ENCODE data around the gene PRAMEF4.
"Not testable (repeated sequence)": the region's sequence is repeated elsewhere in the genome, so short reads cannot be mapped to it uniquely, and the experiment has no call there.

PRAMEF4 gene

DNA sequence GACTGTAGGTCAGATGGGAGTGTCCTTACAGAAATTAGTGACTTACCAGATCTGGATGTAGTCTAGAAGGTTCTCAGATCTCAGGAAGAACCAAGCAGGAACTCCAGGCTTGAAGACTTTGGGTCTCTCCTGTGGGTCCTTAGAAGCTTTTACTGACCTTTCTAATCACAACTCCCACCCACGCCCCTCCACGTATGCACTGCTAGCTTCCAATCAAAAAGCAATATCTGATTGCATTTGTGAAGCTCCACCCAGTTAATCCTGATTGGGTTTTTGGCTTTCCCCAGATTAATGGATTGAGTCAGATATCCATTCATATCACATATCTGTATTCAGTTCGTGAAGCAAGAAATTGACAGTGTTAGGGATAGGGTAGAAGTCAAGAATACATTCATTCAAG is at the start of gene PRAMEF4:
TSS of gene PRAMEF4 (minus strand) at position 101 of the 400 bp plus-strand sequence. CDS start 2,807 bp downstream, outside the sequence.
- not testable (repeated sequence) for H3K27ac ChIP-seq, H3K4me3 ChIP-seq

DNA sequence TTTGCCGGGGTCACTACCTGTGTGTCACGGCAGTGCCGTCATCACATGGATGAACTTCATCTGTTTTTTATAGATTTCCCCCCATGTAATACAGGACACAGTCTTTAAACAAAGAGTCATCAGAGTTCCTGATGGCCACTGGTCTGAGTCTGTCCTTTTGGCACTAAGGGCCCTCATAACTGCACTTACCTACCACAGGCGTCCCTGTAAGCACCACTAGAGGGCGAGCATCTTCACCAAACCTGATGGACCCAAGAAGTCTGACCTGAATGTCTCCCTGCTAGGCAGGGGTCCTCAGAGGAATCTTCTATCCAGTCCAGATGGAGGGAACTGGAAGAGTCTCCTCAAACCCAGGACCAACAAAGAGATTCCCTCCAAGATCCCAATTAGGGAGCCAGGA is 38.4 kb upstream of the PRAMEF4 start:
- H3K4me3 ChIP-seq, H3K27ac ChIP-seq: not testable (repeated sequence)

DNA sequence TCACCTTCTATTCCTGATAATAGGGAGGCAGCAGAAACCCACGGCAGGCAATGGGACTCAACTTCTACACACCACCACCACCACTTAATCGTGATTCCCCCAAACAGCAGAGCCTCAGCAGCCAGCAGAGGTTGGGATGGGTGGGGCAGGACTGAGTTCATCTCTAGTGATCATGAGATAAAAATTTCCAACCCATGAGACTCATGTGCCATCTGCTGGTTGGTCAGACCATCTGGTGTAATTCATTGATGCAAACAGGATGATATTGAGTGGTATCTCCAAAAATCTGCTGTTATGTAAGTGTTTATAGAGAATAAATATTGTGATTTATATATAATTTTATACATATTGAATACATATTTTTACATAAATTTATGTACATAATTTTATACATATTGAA is 35.7 kb upstream of the PRAMEF4 start:
- not testable (repeated sequence) for H3K4me3 ChIP-seq, H3K27ac ChIP-seq

DNA sequence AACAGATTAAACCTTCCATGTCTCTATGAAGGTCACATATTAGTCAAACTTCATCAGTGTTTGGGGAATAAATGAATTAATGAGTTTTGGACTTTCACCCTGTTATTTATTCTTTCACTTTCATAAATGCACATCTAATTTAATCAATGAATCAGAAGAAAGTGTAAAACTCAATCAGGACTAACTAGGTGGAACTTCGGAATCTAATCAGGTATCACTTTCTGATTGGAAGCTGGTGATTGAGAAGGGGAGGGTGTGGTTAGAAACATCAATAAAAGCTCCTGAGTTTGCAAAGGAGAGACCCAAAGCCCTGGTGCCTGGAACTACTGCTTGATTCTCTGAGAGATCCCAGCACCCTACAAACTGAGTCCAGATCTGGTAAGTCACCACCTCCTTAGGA is 30.3 kb upstream of the PRAMEF4 start, which contains the start of gene PRAMEF7:
TSS of gene PRAMEF7 (plus strand) at position 301 of the 400 bp plus-strand sequence. CDS start 1,083 bp downstream, outside the sequence.
- not testable (repeated sequence) for H3K27ac ChIP-seq, H3K4me3 ChIP-seq

DNA sequence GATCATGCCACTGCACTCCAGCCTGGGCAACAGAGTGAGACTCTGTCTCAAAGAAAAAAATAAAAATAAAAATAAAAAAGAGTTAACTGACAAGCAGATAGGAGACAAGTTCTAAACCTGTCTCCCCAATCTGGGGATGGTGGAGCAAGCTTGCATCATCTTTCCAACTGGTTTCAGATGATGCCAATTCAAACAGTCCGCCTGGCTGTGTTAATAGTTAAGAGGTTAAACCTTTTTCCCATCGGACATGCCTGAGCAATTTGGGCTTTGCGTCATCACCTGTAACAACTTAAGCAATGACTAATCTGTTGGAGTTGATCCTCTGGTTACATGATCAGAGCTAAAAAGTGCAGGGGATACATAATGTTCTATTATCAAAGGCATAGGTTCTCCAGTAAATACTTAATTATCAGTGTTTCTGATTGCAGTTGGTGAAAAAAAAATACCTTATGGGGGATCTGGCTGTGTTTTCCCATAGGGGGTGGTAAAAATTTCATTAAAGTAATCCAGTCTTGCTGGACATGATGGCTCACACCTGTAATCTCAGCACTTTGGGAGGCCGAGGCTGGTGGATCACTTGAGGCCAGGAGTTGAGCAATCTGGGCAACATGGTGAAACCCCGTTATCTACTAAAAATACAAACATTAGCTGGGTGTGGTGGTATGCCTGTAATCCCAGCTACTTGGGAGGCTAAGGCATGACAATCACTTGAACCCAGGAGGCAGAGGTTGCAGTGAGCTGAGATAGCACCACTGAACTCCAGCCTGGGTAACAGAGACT is 18.0 kb upstream of the PRAMEF4 start:
- H3K27ac ChIP-seq: not testable (repeated sequence)

DNA sequence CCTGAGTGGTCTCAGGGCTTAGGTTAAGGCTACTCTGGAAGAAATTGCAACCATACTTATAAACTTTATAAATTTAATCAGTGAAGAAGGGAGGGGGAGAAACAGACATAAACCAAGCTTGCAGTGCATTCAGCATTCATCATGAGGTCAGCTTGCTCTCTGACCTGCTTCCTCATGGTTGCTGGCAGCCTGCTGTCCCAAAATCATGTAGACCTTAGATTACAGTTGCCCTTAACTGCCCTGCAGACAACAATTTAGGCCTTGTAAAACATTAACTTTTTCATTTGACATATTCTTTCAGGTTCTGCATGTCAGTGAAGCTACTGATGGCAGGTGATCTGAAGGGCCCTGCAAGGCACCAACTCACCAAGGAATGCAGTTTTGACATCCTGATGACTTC is 13.2 kb upstream of the PRAMEF4 start:
- not testable (repeated sequence) for H3K4me3 ChIP-seq, H3K27ac ChIP-seq

More for the DNA sequence above, 18.0 kb upstream of the PRAMEF4 start:
- not testable (repeated sequence) for H3K4me3 ChIP-seq

DNA sequence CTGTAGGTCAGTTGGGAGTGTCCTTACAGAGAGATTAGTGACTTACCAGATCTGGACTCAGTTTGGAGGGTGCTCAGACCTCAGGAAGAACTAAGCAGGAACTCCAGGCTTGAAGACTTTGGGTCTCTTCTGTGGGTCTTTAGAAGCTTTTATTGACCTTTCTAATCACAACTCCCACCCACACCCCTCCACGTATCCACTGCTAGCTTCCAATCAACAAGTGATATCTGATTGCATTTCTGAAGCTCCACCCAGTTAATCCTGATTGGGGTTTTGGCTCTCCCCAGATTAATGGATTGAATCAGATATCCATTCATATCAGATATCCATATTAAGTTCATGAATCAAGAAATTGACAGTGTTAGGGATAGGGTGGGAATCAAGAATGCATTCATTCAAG is 12.2 kb upstream of the PRAMEF4 start, which contains the start of gene PRAMEF10:
TSS of gene PRAMEF10 (minus strand) at position 101 of the 400 bp plus-strand sequence. CDS start 2,423 bp downstream, outside the sequence.
- H3K4me3 ChIP-seq, H3K27ac ChIP-seq: not testable (repeated sequence)

DNA sequence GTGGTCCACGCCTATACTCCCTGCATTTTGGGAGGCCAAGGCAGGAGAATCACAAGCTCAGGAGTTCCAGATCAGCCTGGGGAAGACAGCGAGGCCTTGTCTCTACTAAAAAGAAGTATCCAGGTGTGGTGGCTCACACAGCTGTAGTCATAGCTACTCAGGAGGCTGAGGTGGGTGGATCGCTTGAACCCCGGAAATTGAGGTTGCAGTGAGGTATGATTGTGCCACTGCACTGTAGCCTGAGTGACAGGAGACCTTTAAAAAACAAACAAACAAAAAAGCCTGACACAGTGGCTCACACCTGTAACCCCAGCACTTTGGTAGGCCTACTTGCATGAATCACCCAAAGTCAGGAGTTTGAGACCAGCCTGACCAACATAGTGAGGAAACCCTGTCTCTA is 7.5 kb downstream of the PRAMEF4 start:
- H3K27ac ChIP-seq, H3K4me3 ChIP-seq: not testable (repeated sequence)

DNA sequence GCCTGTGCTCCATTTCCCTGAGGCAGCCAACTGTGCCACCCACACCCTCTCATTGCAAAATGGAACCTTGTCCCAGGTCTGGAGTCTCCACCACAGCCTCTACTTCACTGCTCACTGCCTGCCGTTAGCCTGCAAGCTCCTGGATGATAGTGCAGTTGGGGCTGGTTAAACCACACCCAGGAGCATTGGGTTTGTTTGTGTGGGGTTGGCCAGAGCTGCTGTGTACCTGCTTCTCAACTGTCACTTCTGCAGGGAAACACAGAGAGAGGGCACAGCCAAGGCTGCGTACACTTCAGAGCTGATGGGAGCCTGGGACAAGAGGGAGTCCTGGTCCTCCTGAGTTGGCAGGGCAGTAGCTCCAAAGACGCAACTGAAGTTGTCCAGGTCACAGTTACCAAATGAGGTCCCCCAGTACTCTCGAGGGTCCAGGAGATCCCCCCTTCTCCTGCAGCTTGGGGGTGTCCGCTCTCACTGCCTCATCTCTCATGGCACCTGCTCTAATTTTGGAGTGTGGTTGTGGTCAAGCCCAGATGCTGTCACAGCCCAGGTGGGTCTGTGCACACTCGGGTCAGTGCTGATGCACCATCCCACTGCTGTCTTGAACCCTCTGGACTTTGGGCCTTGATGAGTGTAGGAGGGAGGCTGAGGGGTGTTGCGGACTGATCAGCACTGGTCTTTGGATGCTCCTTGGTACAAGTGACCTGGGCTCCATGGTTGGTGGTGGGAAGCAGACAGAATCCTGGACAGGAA is 22.7 kb downstream of the PRAMEF4 start:
- not testable (repeated sequence) for H3K27ac ChIP-seq, H3K4me3 ChIP-seq

DNA sequence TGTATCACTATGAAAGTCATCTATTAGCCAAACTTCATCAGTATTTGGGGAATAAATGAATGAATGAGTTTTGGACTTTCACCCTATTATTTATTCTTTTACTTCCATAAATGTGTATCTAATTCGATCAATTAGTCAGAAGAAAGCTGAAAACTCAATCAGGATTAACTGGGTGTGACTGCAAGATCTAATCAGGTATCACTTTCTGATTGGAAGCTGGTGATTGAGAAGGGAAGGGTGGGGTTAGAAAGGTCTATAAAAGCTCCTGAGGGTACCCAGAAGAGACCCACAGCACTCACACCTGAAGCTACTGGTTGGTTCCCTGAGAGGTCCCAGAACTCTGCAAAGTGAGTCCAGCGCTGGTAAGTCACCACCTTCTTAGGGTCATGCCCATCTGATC is 29.2 kb downstream of the PRAMEF4 start, which contains the start of gene PRAMEF2:
TSS of gene PRAMEF2 (plus strand) at position 301 of the 400 bp plus-strand sequence. CDS start 1,924 bp downstream, outside the sequence.
- not testable (repeated sequence) for H3K4me3 ChIP-seq, H3K27ac ChIP-seq

DNA sequence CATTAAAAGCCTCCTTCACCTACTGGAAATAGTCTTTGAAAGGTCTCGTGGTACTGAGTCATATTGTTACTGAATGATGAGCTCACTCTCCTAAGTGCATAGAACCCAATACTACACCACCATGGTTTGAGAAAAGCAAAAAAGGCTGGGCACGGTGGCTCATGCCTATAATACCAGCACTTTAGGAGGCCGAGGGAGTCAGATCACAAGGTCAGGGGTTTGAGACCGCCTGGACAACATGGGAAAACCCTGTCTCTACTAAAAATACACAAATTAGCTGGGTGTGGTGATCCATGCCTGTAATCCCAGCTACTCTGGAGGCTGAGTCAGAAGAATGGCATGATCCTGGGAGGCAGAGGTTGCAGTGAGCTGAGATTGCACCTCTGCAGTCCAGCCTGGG is 34.2 kb downstream of the PRAMEF4 start:
- Histone ChIP-seq H3K4me3 (no peak overlapping the region), H3K27ac (no peak overlapping the region)

DNA sequence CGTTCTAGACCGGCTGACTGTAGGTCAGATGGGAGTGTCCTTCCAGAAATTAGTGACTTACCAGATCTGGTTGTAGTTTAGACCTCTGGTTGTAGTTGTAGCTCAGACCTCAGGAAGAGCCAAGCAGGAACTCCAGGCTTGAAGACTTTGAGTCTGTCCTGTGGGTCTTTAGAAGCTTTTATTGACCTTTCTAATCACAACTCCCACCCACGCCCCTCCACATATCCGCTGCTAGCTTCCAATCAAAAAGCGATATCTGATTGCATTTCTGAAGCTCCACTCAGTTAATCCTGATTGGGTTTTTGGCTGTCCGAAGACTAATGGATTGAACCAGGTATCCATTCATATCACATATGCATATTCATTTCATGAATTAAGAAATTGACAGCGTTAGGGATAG is 37.4 kb downstream of the PRAMEF4 start, which contains the start of gene HNRNPCL1:
TSS of gene HNRNPCL1 (minus strand) at position 101 of the 400 bp plus-strand sequence. CDS start 431 bp downstream, outside the sequence.
- not testable (repeated sequence) for H3K27ac ChIP-seq, H3K4me3 ChIP-seq

DNA sequence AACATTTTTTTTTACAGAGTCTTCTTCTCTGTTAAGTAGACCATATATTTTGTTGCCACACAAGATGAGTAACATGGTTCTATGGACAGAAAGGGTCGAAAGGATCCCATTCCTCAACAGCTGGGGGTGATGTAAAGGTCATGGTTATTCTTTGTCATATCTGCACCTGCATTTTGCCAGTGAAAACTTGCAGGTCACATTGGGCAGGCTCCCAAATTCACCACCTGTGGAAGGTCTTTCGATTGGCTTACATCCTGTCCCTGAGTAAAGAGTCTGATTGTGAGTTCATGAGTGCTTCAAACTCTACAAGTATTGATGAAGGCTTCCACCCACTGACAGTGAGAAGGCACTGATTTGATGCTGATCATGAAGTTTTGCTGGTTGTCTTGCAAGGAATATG is 52.8 kb downstream of the PRAMEF4 start:
- not testable (repeated sequence) for H3K4me3 ChIP-seq, H3K27ac ChIP-seq

DNA sequence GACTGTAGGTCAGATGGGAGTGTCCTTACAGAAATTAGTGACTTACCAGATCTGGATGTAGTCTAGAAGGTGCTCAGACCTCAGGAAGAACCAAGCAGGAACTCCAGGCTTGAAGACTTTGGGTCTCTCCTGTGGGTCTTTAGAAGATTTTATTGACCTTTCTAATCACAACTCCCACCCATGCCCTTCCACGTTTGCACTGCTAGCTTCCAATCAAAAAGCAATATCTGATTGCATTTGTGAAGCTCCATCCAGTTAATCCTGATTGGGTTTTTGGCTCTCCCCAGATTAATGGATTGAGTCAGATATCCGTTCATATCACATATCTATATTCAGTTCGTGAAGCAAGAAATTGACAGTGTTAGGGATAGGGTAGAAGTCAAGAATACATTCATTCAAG is 54.7 kb downstream of the PRAMEF4 start, which contains the start of gene PRAMEF11:
TSS of gene PRAMEF11 (minus strand) at position 101 of the 400 bp plus-strand sequence. CDS start 2,621 bp downstream, outside the sequence.
- H3K27ac ChIP-seq, H3K4me3 ChIP-seq: not testable (repeated sequence)

Measured in skin epidermis (tissue), 12 donors.